ENCODE data around the gene PTPRU. TPM values are rescaled to one million over a fixed set of nuclear protein-coding genes. Genes with fewer than 3 reads are reported as not detected.

The PTPRU gene
- total RNA-seq, 1 experiment from 2014 or later: 40.7 TPM

DNA sequence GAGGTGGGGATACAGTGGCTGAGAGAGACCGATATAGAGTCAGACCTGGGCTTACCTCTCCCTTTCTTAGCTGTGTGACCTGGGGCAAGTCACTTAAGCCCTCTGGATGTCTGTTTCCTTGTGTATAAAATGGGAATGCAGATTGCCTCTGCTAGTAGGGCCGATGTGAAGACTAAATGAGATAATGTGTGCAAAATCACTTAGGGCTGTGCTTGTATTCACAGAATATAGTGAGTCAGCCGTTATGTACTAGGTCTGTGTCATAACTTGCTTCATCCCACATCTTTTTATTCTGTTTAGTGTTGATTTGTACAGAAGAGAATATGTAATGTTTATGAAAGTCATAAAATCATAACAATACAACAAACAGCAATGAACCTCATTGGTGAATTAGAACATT lies 56.0 kb downstream of the PTPRU start:
- POLR2A ChIA-PET: no interaction called here
- TF ChIP-seq ZNF274 (IDR thresholded peaks at IDR 0.05; ENCODE audit: low read depth, low read length) (no peak), EZH2 (IDR thresholded peaks at IDR 0.05) (no peak), YY1 (IDR thresholded peaks at IDR 0.05; ENCODE audit: extremely low read depth, insufficient replicate concordance, low read depth, low read length) (no peak), SP1 (IDR thresholded peaks at IDR 0.05; ENCODE audit: low read depth) (no peak), ELF1 (IDR thresholded peaks at IDR 0.05; ENCODE audit: borderline replicate concordance, low read depth) (no peak)
- TF ChIP-seq, protein P1, sequence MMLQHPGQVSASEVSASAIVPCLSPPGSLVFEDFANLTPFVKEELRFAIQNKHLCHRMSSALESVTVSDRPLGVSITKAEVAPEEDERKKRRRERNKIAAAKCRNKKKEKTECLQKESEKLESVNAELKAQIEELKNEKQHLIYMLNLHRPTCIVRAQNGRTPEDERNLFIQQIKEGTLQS (IDR thresholded peaks at IDR 0.05): no peak
- H3K27ac ChIP-seq (ENCODE audit: low read depth, low read length): no peak overlapping the region
- no peaks in the 10 kb centered on the region for H3K27me3 ChIP-seq (ENCODE audit: insufficient read depth, low read length)
- no peak overlapping the region for H3K4me3 ChIP-seq (replicated peaks in 1 of 2; ENCODE audit: low read depth in 1 of 2, low read length in 2 of 2)
- H4K20me1 ChIP-seq (ENCODE audit: insufficient read depth): no peaks in the 10 kb centered on the region
- DNase-seq (ENCODE audit: low read depth, low spot score): no peak
- H3K9me3 ChIP-seq (ENCODE audit: control insufficient read depth in 1 of 2, insufficient read depth in 1 of 2, low read depth in 1 of 2, low read length in 2 of 2): no peaks in the 10 kb centered on the region
- H3K79me2 ChIP-seq (ENCODE audit: insufficient read depth, low read length): no peaks in the 10 kb centered on the region
- no peaks in the 10 kb centered on the region for H3K36me3 ChIP-seq (ENCODE audit: control insufficient read depth in 1 of 2, insufficient read depth in 2 of 2, low read length in 2 of 2)
- BruUV-seq (replicated peaks): no TSS peak
- H2AFZ ChIP-seq (ENCODE audit: low read depth, low read length, poor library complexity, severe bottlenecking): no peak overlapping the region
- intact Hi-C loops (cut with micrococcal nuclease): no loop called here
- no peaks in the 10 kb centered on the region for H3K4me1 ChIP-seq (ENCODE audit: control insufficient read depth in 1 of 2, insufficient read depth in 2 of 2, low read length in 2 of 2)
- H3K4me2 ChIP-seq (ENCODE audit: low read length): no peak overlapping the region
- ATAC-seq: no peak
- CTCF ChIA-PET: no interaction called here
- RAD21 ChIA-PET (ENCODE audit: low non-redundant PET in 1 of 2, low total read pairs in 2 of 2, uncharacterized antibody in 2 of 2, unreplicated experiment in 2 of 2): no interaction called here
- no peak overlapping the region for H3K9ac ChIP-seq (ENCODE audit: low read length)
- no peaks in the 10 kb centered on the region for H3K9me2 ChIP-seq (ENCODE audit: insufficient read depth)

DNA sequence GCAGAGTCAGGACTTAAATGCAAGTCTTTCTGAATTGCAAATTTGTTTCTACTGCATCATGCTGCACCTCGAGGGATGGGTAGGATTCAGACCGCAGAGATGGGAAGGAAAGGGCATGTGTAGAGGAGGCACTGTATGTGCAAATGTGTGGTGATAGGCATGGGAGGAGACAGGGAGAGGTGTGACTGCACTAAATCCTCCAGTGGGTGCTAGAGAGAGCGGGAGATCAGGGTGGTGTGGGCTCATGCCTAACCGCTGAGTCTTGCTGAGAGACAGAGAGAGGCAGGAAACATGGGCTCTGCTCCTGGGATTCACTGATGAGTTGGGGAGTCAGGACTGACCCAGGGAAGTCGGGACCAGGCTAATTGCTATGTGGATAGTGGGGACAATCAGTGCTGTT lies 61.1 kb downstream of the PTPRU start:
- ATAC-seq: peak; percentile 52; the same call in 1 of the 2 replicates
- H3K27ac ChIP-seq (ENCODE audit: low read depth, low read length): no peak overlapping the region
- DNase-seq (ENCODE audit: low read depth, low spot score): no peak
- RAD21 ChIA-PET (ENCODE audit: low non-redundant PET in 1 of 2, low total read pairs in 2 of 2, uncharacterized antibody in 2 of 2, unreplicated experiment in 2 of 2): no interaction called here
- no peaks in the 10 kb centered on the region for H3K36me3 ChIP-seq (ENCODE audit: control insufficient read depth in 1 of 2, insufficient read depth in 2 of 2, low read length in 2 of 2)
- H3K79me2 ChIP-seq (ENCODE audit: insufficient read depth, low read length): no peaks in the 10 kb centered on the region
- no peak overlapping the region for H2AFZ ChIP-seq (ENCODE audit: low read depth, low read length, poor library complexity, severe bottlenecking)
- H3K27me3 ChIP-seq (ENCODE audit: insufficient read depth, low read length): no peaks in the 10 kb centered on the region
- intact Hi-C loops (cut with micrococcal nuclease): no loop called here
- POLR2A ChIA-PET: no interaction called here
- H3K9ac ChIP-seq (ENCODE audit: low read length): no peak overlapping the region
- H3K4me1 ChIP-seq (ENCODE audit: control insufficient read depth in 1 of 2, insufficient read depth in 2 of 2, low read length in 2 of 2): no peaks in the 10 kb centered on the region
- H3K4me2 ChIP-seq (ENCODE audit: low read length): no peak overlapping the region
- CTCF ChIA-PET: no interaction called here
- no TSS peak for BruUV-seq (replicated peaks)
- no peaks in the 10 kb centered on the region for H4K20me1 ChIP-seq (ENCODE audit: insufficient read depth)
- H3K4me3 ChIP-seq (replicated peaks in 1 of 2; ENCODE audit: low read depth in 1 of 2, low read length in 2 of 2): no peak overlapping the region
- H3K9me2 ChIP-seq (ENCODE audit: insufficient read depth): no peaks in the 10 kb centered on the region
- no peaks in the 10 kb centered on the region for H3K9me3 ChIP-seq (ENCODE audit: control insufficient read depth in 1 of 2, insufficient read depth in 1 of 2, low read depth in 1 of 2, low read length in 2 of 2)
- TF ChIP-seq TCF7L2 (IDR thresholded peaks at IDR 0.05; ENCODE audit: borderline replicate concordance, extremely low read depth, insufficient read depth, insufficient read length): no peak
- TF ChIP-seq, protein P2, sequence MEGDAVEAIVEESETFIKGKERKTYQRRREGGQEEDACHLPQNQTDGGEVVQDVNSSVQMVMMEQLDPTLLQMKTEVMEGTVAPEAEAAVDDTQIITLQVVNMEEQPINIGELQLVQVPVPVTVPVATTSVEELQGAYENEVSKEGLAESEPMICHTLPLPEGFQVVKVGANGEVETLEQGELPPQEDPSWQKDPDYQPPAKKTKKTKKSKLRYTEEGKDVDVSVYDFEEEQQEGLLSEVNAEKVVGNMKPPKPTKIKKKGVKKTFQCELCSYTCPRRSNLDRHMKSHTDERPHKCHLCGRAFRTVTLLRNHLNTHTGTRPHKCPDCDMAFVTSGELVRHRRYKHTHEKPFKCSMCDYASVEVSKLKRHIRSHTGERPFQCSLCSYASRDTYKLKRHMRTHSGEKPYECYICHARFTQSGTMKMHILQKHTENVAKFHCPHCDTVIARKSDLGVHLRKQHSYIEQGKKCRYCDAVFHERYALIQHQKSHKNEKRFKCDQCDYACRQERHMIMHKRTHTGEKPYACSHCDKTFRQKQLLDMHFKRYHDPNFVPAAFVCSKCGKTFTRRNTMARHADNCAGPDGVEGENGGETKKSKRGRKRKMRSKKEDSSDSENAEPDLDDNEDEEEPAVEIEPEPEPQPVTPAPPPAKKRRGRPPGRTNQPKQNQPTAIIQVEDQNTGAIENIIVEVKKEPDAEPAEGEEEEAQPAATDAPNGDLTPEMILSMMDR (IDR thresholded peaks at IDR 0.05 in 2 of 3, conservative IDR thresholded peaks at IDR 0.05 in 1 of 3; ENCODE audit: borderline replicate concordance in 1 of 3, insufficient read depth in 1 of 3, low read depth in 2 of 3, low read length in 2 of 3): no peak
- no peak for TF ChIP-seq FOSL1 (IDR thresholded peaks at IDR 0.05; ENCODE audit: low read depth)
- no peak for TF ChIP-seq JUND (IDR thresholded peaks at IDR 0.05)
- no peak for TF ChIP-seq POLR2A (IDR thresholded peaks at IDR 0.05; ENCODE audit: borderline replicate concordance, extremely low read depth, insufficient read depth, insufficient read length)
- TF ChIP-seq, protein P3, sequence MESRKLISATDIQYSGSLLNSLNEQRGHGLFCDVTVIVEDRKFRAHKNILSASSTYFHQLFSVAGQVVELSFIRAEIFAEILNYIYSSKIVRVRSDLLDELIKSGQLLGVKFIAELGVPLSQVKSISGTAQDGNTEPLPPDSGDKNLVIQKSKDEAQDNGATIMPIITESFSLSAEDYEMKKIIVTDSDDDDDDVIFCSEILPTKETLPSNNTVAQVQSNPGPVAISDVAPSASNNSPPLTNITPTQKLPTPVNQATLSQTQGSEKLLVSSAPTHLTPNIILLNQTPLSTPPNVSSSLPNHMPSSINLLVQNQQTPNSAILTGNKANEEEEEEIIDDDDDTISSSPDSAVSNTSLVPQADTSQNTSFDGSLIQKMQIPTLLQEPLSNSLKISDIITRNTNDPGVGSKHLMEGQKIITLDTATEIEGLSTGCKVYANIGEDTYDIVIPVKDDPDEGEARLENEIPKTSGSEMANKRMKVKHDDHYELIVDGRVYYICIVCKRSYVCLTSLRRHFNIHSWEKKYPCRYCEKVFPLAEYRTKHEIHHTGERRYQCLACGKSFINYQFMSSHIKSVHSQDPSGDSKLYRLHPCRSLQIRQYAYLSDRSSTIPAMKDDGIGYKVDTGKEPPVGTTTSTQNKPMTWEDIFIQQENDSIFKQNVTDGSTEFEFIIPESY (IDR thresholded peaks at IDR 0.05; ENCODE audit: extremely low read depth, insufficient replicate concordance, low read length): no peak
- no peak for TF ChIP-seq RAD21 (IDR thresholded peaks at IDR 0.05; ENCODE audit: low read depth)
- no peak for TF ChIP-seq EZH2phosphoT487 (IDR thresholded peaks at IDR 0.05; ENCODE audit: borderline replicate concordance)
- no peak for TF ChIP-seq ELF1 (IDR thresholded peaks at IDR 0.05; ENCODE audit: borderline replicate concordance, low read depth)
- TF ChIP-seq POLR2AphosphoS5 (IDR thresholded peaks at IDR 0.05; ENCODE audit: low read depth, low read length): no peak
- no peak for TF ChIP-seq YY1 (IDR thresholded peaks at IDR 0.05; ENCODE audit: extremely low read depth, insufficient replicate concordance, low read depth, low read length)
- TF ChIP-seq, protein P4, sequence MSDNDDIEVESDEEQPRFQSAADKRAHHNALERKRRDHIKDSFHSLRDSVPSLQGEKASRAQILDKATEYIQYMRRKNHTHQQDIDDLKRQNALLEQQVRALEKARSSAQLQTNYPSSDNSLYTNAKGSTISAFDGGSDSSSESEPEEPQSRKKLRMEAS (IDR thresholded peaks at IDR 0.05): no peak
- TF ChIP-seq SP1 (IDR thresholded peaks at IDR 0.05; ENCODE audit: low read depth): no peak
- TF ChIP-seq SRF (IDR thresholded peaks at IDR 0.05; ENCODE audit: low read depth): no peak
- TF ChIP-seq, protein P1 (IDR thresholded peaks at IDR 0.05): no peak
